ENCODE measurements around the gene ARHGEF18.
"Not testable (repeated sequence)": the region's sequence is repeated elsewhere in the genome, so short reads cannot be mapped to it uniquely, and the experiment has no call there.

ARHGEF18 gene

GRCh38 chr19:7348587-7349230, at the start of gene ARHGEF18:
Gene ARHGEF18 (plus strand): TSS chr19:7348937. CDS start chr19:7362891, 13,954 bp downstream.
- peak; percentile 62 for DNase-seq

- no peak for DNase-seq
These were observed 47.2 kb upstream of the ARHGEF18 start for GRCh38 chr19:7301525-7301924.

GRCh38 chr19:7303470-7303869, 45.3 kb upstream of the ARHGEF18 start:
- no peak for DNase-seq

GRCh38 chr19:7304200-7304599, 44.5 kb upstream of the ARHGEF18 start:
- DNase-seq: no peak

GRCh38 chr19:7307590-7308218, 41.0 kb upstream of the ARHGEF18 start:
- DNase-seq: no peak

- DNase-seq: not testable (repeated sequence)
These were observed 40.4 kb upstream of the ARHGEF18 start for GRCh38 chr19:7308327-7308726.

- no peak for DNase-seq
These were observed 36.8 kb upstream of the ARHGEF18 start for GRCh38 chr19:7311911-7312310.

GRCh38 chr19:7312816-7313215, 35.9 kb upstream of the ARHGEF18 start:
- no peak for DNase-seq

GRCh38 chr19:7318176-7318575, 30.6 kb upstream of the ARHGEF18 start:
- DNase-seq: no peak

- DNase-seq: no peak
These were observed 22.4 kb upstream of the ARHGEF18 start for GRCh38 chr19:7326105-7326877.

GRCh38 chr19:7327802-7328201, 20.9 kb upstream of the ARHGEF18 start:
- no peak for DNase-seq

- DNase-seq: no peak
These were observed 20.1 kb upstream of the ARHGEF18 start for GRCh38 chr19:7328647-7329046.

GRCh38 chr19:7331446-7331845, 17.3 kb upstream of the ARHGEF18 start:
- no peak for DNase-seq

GRCh38 chr19:7333198-7334118, 15.3 kb upstream of the ARHGEF18 start:
- no peak for DNase-seq

- DNase-seq: no peak
These were observed 12.3 kb upstream of the ARHGEF18 start for GRCh38 chr19:7336321-7336973.

- DNase-seq: peak; percentile 87
These were observed 11.2 kb upstream of the ARHGEF18 start for GRCh38 chr19:7337380-7338194.

GRCh38 chr19:7340959-7341837, 7.5 kb upstream of the ARHGEF18 start:
- DNase-seq: peak; percentile 76

GRCh38 chr19:7342143-7342542, 6.6 kb upstream of the ARHGEF18 start:
- DNase-seq: no peak

GRCh38 chr19:7346488-7346971, 2.2 kb upstream of the ARHGEF18 start:
- no peak for DNase-seq

GRCh38 chr19:7346997-7347396, 1.7 kb upstream of the ARHGEF18 start:
- DNase-seq: not testable (repeated sequence)
